GM12878 (cell line): ENCODE measurements around the gene SETBP1. TPM values are rescaled to one million over a fixed set of nuclear protein-coding genes. Genes with fewer than 3 reads are reported as not detected.

Source experiments
- ATAC-seq: fragments of 200-7000 bp; cut with Tn5 transposase; 3 replicates; pipeline ENCODE4 v1.9.1; 2020; ENCODE audit warnings: mild to moderate bottlenecking, moderate library complexity
- BruUV-seq: library from RNA; stranded (reverse); fragments of 400-500 nt; replicated peaks from 2 replicates; lab custom pipeline; 2021; lab: Mats Ljungman, UMichigan
- CTCF ChIA-PET: fragments of 300-600 bp; sonication (Branson Sonifier 250); formaldehyde crosslinking; extraction: SDS; loops from one replicate; lab custom pipeline; 2021; ENCODE audit warnings: inconsistent platforms; lab: Yijun Ruan, JAX
- POLR2A ChIA-PET: fragments of 350-600 bp; formaldehyde crosslinking; extraction: SDS; loops from one replicate; lab custom pipeline; 2021; ENCODE audit warnings: inconsistent platforms; lab: Charles Lee
- RAD21 ChIA-PET: fragments of 300-600 bp; sonication (Branson Sonifier 250); formaldehyde crosslinking; loops from one replicate; lab custom pipeline; 2023; ENCODE audit warnings: antibody characterized with exemption; ENCODE audit not compliant: unreplicated experiment; lab: Charles Lee
- SMC1A ChIA-PET: fragments of 300-600 bp; sonication (Branson Sonifier 250); formaldehyde crosslinking; loops from one replicate; lab custom pipeline; 2023; ENCODE audit not compliant: unreplicated experiment, uncharacterized antibody; lab: Charles Lee
- DNase-seq: peaks from one replicate; pipeline ENCODE4 v3.0.0-alpha.2; 2011; ENCODE audit warnings: low read depth, low spot score
- FAIRE-seq: peaks from 3 replicates; lab custom pipeline; 2011; peaks lifted over from hg19 to GRCh38; lab: Jason Lieb, UNC
- H2AFZ ChIP-seq: 2 replicates; pipeline ENCODE4 v1.6.0; 2011; ENCODE audit warnings: low read depth, low read length, control low read depth; ENCODE audit not compliant: control insufficient read depth
- H3K27ac ChIP-seq: 2 replicates; pipeline ENCODE4 v1.5.1; 2011; ENCODE audit warnings: control low read depth; ENCODE audit not compliant: control insufficient read depth, insufficient read depth
- H3K27me3 ChIP-seq, 2 experiments: replicated peaks in 1 of 2; 2 replicates each; pipeline versions ENCODE4 v1.6.0 to v1.6.1; 2011; ENCODE audit warnings: low read length in 1 of 2; ENCODE audit not compliant: control insufficient read depth in 2 of 2, insufficient read depth in 2 of 2
- H3K36me3 ChIP-seq, 2 experiments: 2 replicates each; pipeline ENCODE4 v1.5.1; 2011; ENCODE audit warnings: low read length in 1 of 2; ENCODE audit not compliant: control insufficient read depth in 2 of 2, insufficient read depth in 2 of 2
- H3K4me1 ChIP-seq: 2 replicates; pipeline ENCODE4 v1.6.1; 2011; ENCODE audit warnings: mild to moderate bottlenecking, low read length, moderate library complexity, mixed read lengths; ENCODE audit not compliant: control insufficient read depth, insufficient read depth
- H3K4me2 ChIP-seq: 2 replicates; pipeline ENCODE4 v1.6.0; 2011; ENCODE audit warnings: control low read depth; ENCODE audit not compliant: control insufficient read depth, insufficient read depth
- H3K4me3 ChIP-seq: fragments of 200-600 bp; sonication (generic); 2 replicates; pipeline ENCODE4 v1.5.1; 2016
- H3K79me2 ChIP-seq: 2 replicates; pipeline ENCODE4 v1.6.0; 2011; ENCODE audit warnings: low read length; ENCODE audit not compliant: control insufficient read depth, insufficient read depth
- H3K9ac ChIP-seq: 2 replicates; pipeline ENCODE4 v1.8.0; 2011; ENCODE audit warnings: low read length, control low read depth, mixed read lengths; ENCODE audit not compliant: control insufficient read depth, insufficient read depth
- H3K9me3 ChIP-seq: replicated peaks from 3 replicates; pipeline ENCODE4 v1.5.1; 2011; ENCODE audit warnings: mild to moderate bottlenecking, low read length; ENCODE audit not compliant: control insufficient read depth, insufficient read depth
- H4K20me1 ChIP-seq: 2 replicates; pipeline ENCODE4 v1.6.0; 2011; ENCODE audit not compliant: control insufficient read depth, insufficient read depth
- BACH1 ChIP-seq: fragments of 450-650 bp; IDR thresholded peaks from 2 replicates; pipeline ENCODE4 v1.6.1; 2017; ENCODE audit warnings: mild to moderate bottlenecking, borderline replicate concordance
- CHD1 ChIP-seq: IDR thresholded peaks from 2 replicates; pipeline ENCODE4 v1.6.1; 2012; ENCODE audit warnings: low read depth, low read length, improper control_type of control experiment
- MTA3 ChIP-seq: IDR thresholded peaks from 2 replicates; pipeline ENCODE4 v1.6.1; 2012; ENCODE audit warnings: low read length, inconsistent platforms, borderline replicate concordance
- NFIC ChIP-seq: IDR thresholded peaks from 2 replicates; pipeline ENCODE4 v1.6.1; 2012; ENCODE audit warnings: low read depth, mild to moderate bottlenecking, inconsistent platforms, low read length, moderate library complexity
- RB1 ChIP-seq: fragments of 450-650 bp; formaldehyde crosslinking; IDR thresholded peaks from 2 replicates; pipeline ENCODE4 v1.6.1; 2017; ENCODE audit warnings: mild to moderate bottlenecking, borderline replicate concordance
- RBBP5 ChIP-seq: fragments of 200-600 bp; sonication (generic); conservative IDR thresholded peaks from 2 replicates; pipeline ENCODE4 v1.6.1; 2016
- RCOR1 ChIP-seq: conservative IDR thresholded peaks from 2 replicates; pipeline ENCODE4 v1.6.1; 2012; ENCODE audit warnings: low read depth, low read length, improper control_type of control experiment
- in situ Hi-C: fragments of 300-500 bp; cut with MboI; formaldehyde crosslinking; loops from 9 replicates; pipeline ENCODE4 v1.14.3; 2018; ENCODE audit warnings: mixed read lengths
- intact Hi-C: fragments of 100-400 bp; cut with micrococcal nuclease; formaldehyde crosslinking; loops from one replicate; pipeline ENCODE4 v1.14.2; 2022; ENCODE audit not compliant: unreplicated experiment
- polyA plus RNA-seq, 11 experiments: library from polyadenylated mRNA; depleted of rRNA in 4 of 11; unstranded in 6 of 11; stranded (reverse) in 5 of 11; fragments of >200 nt; fragmentation: Nextera tagmentation in 4 of 11; fragmentation: Illumina TruSeq in 1 of 11; extraction: Ambion mirVana in 4 of 11; extraction: Trizol in 1 of 11; gene quantifications; 1 replicate in 1 of 11; 2 replicates in 10 of 11; pipeline versions ENCODE4 v1.2.1 to v1.2.3, GENCODE V29; 2011 to 2016; ENCODE audit warnings: inconsistent platforms in 2 of 11, missing spikeins in 2 of 11, low read depth in 1 of 11
- total RNA-seq, 4 experiments: library from RNA; depleted of rRNA in 3 of 4; stranded (reverse); fragments of >200 nt in 3 of 4; fragmentation: Illumina TruSeq in 1 of 4; extraction: Trizol in 1 of 4; gene quantifications; 2 replicates each; pipeline versions ENCODE4 v1.2.1 to v1.2.3, GENCODE V29; 2013 to 2021
- TF ChIP-seq, protein P1 (sequence below): fragments of 450-650 bp; conservative IDR thresholded peaks from 2 replicates; pipeline ENCODE4 v1.6.1; 2017; ENCODE audit warnings: mild to moderate bottlenecking, moderate library complexity
- TF ChIP-seq, protein P2 (sequence below): IDR thresholded peaks from 2 replicates; pipeline ENCODE4 v1.6.1; 2011; ENCODE audit warnings: low read depth, mild to moderate bottlenecking, low read length, moderate library complexity, borderline replicate concordance; ENCODE audit errors: extremely low read depth
- TF ChIP-seq, protein P3 (sequence below): IDR thresholded peaks from 2 replicates; pipeline ENCODE4 v1.6.1; 2012; ENCODE audit warnings: low read depth, low read length, improper control_type of control experiment
- TF ChIP-seq, protein P4 (sequence below): fragments of 450-650 bp; IDR thresholded peaks from 2 replicates; pipeline ENCODE4 v1.6.1; 2017; ENCODE audit warnings: mild to moderate bottlenecking
- TF ChIP-seq, protein P5 (sequence below): fragments of 450-650 bp; formaldehyde crosslinking; IDR thresholded peaks from 2 replicates; pipeline ENCODE4 v1.4.0; 2020; ENCODE audit warnings: mild to moderate bottlenecking, moderate library complexity

SETBP1 gene
- total and polyA plus RNA-seq, 10 of the 15 experiments (the other 5 are each of a cell fraction or from before 2014, with no cell fraction given): 0.99 to 29.7 (median 8.3) TPM

DNA sequence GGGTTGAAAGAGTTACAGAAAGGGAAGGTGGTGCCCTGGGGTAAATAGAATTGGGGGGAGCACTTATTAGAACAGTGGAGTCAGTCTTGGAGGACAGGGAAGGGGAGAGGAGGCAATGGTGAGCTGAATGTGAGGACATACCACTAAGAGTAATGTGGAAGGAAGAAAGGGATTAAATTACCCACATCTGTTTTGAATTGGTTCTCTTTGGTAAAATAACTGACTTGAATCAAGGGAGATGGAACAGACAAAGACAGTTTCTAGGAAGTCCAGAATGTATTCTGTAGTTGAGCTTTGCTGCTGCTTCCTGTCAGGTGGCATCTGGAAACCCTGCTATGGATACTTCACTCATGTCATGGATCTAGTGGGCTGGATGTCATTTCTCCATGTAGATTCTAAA is 6.7 kb downstream of the SETBP1 start:
- ChIA-PET CTCF (interaction anchor here (0.6 to 4.1 kb wide), 7 partner anchors 9 to 1153 kb away, joined by 3 to 25 read pairs (median 3); no protein-coding TSS in a partner anchor), SMC1A (interaction anchor here (0.6 to 2.4 kb wide), 14 partner anchors 10 to 526 kb away, joined by 3 to 6 read pairs (median 3); no protein-coding TSS in a partner anchor), POLR2A (interaction anchor here (0.9 to 1.2 kb wide), 2 partner anchors 14 to 40 kb away, joined by 4 read pairs; no protein-coding TSS in a partner anchor), RAD21 (interaction anchor here (0.9 to 6.0 kb wide), 4 partner anchors 13 to 109 kb away, joined by 3 to 63 read pairs (median 8); no protein-coding TSS in a partner anchor)
- no peak overlapping the region for H2AFZ ChIP-seq
- H3K9ac ChIP-seq: no peak overlapping the region
- 0 out of 4 replicates have a peak, but pooled peaks cover 0 to 3% of the 10 kb centered on the region in 2 experiments for H3K27me3 ChIP-seq
- ATAC-seq: no peak
- FAIRE-seq: no peak
- no peaks in the 10 kb centered on the region; the same call in 2 of the 3 replicates for H3K9me3 ChIP-seq
- H3K4me1 ChIP-seq: peaks cover 12% of the 10 kb centered on the region
- H3K27ac ChIP-seq: no peak overlapping the region
- in situ Hi-C loops (no loop called here), intact Hi-C loops (no loop called here)
- peaks cover 0 to 2% of the 10 kb centered on the region in 2 experiments; a peak in 2 of 4 replicates for H3K36me3 ChIP-seq
- no TSS peak for BruUV-seq
- 0 out of 2 replicates have a peak, but pooled peaks cover 5% of the 10 kb centered on the region for H4K20me1 ChIP-seq
- no peak overlapping the region for H3K4me3 ChIP-seq
- H3K4me2 ChIP-seq: no peak overlapping the region
- peaks cover 13% of the 10 kb centered on the region for H3K79me2 ChIP-seq
- DNase-seq: no peak
- TF ChIP-seq NFIC (no peak), RB1 (no peak), RBBP5 (no peak), RCOR1 (no peak), MTA3 (no peak), BACH1 (no peak), CHD1 (no peak)
- TF ChIP-seq, protein P1, sequence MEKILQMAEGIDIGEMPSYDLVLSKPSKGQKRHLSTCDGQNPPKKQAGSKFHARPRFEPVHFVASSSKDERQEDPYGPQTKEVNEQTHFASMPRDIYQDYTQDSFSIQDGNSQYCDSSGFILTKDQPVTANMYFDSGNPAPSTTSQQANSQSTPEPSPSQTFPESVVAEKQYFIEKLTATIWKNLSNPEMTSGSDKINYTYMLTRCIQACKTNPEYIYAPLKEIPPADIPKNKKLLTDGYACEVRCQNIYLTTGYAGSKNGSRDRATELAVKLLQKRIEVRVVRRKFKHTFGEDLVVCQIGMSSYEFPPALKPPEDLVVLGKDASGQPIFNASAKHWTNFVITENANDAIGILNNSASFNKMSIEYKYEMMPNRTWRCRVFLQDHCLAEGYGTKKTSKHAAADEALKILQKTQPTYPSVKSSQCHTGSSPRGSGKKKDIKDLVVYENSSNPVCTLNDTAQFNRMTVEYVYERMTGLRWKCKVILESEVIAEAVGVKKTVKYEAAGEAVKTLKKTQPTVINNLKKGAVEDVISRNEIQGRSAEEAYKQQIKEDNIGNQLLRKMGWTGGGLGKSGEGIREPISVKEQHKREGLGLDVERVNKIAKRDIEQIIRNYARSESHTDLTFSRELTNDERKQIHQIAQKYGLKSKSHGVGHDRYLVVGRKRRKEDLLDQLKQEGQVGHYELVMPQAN: no peak
- TF ChIP-seq, protein P2, sequence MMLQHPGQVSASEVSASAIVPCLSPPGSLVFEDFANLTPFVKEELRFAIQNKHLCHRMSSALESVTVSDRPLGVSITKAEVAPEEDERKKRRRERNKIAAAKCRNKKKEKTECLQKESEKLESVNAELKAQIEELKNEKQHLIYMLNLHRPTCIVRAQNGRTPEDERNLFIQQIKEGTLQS: no peak
- TF ChIP-seq, protein P3, sequence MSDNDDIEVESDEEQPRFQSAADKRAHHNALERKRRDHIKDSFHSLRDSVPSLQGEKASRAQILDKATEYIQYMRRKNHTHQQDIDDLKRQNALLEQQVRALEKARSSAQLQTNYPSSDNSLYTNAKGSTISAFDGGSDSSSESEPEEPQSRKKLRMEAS: no peak
- TF ChIP-seq, protein P4, sequence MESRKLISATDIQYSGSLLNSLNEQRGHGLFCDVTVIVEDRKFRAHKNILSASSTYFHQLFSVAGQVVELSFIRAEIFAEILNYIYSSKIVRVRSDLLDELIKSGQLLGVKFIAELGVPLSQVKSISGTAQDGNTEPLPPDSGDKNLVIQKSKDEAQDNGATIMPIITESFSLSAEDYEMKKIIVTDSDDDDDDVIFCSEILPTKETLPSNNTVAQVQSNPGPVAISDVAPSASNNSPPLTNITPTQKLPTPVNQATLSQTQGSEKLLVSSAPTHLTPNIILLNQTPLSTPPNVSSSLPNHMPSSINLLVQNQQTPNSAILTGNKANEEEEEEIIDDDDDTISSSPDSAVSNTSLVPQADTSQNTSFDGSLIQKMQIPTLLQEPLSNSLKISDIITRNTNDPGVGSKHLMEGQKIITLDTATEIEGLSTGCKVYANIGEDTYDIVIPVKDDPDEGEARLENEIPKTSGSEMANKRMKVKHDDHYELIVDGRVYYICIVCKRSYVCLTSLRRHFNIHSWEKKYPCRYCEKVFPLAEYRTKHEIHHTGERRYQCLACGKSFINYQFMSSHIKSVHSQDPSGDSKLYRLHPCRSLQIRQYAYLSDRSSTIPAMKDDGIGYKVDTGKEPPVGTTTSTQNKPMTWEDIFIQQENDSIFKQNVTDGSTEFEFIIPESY: no peak
- TF ChIP-seq, protein P5, sequence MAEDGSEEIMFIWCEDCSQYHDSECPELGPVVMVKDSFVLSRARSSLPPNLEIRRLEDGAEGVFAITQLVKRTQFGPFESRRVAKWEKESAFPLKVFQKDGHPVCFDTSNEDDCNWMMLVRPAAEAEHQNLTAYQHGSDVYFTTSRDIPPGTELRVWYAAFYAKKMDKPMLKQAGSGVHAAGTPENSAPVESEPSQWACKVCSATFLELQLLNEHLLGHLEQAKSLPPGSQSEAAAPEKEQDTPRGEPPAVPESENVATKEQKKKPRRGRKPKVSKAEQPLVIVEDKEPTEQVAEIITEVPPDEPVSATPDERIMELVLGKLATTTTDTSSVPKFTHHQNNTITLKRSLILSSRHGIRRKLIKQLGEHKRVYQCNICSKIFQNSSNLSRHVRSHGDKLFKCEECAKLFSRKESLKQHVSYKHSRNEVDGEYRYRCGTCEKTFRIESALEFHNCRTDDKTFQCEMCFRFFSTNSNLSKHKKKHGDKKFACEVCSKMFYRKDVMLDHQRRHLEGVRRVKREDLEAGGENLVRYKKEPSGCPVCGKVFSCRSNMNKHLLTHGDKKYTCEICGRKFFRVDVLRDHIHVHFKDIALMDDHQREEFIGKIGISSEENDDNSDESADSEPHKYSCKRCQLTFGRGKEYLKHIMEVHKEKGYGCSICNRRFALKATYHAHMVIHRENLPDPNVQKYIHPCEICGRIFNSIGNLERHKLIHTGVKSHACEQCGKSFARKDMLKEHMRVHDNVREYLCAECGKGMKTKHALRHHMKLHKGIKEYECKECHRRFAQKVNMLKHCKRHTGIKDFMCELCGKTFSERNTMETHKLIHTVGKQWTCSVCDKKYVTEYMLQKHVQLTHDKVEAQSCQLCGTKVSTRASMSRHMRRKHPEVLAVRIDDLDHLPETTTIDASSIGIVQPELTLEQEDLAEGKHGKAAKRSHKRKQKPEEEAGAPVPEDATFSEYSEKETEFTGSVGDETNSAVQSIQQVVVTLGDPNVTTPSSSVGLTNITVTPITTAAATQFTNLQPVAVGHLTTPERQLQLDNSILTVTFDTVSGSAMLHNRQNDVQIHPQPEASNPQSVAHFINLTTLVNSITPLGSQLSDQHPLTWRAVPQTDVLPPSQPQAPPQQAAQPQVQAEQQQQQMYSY (CRISPR knock-in tag): no peak
